OCI-LY3 (cell line): ENCODE results near the gene PGP.
A peak's percentile ranks its signal among the peaks of the same experiment; 100 is the strongest.

ENCODE experiments used
- H2AFZ ChIP-seq: fragments of 200-600, 300-600 bp; shearing (Covaris generic); 2 replicates; pipeline ENCODE4 v1.6.0; 2014; ENCODE audit warnings: antibody characterized with exemption, low read depth, low read length
- H3K27ac ChIP-seq: fragments of 200-600, 300-600 bp; sonication (generic); 2 replicates; pipeline ENCODE4 v1.5.1; 2014; ENCODE audit warnings: mild to moderate bottlenecking, low read length, moderate library complexity, mixed read lengths
- H3K27me3 ChIP-seq: fragments of 200-600, 300-600 bp; sonication (generic); 2 replicates; pipeline ENCODE4 v1.6.1; 2014; ENCODE audit warnings: low read depth, low read length, mixed read lengths
- H3K36me3 ChIP-seq: fragments of 200-600, 300-600 bp; sonication (generic); replicated peaks from 2 replicates; pipeline ENCODE3; 2014; ENCODE audit warnings: low read depth, low read length, mixed read lengths
- H3K4me1 ChIP-seq: fragments of 300-600, 200-600 bp; sonication (generic); 2 replicates; pipeline ENCODE4 v1.6.1; 2014; ENCODE audit warnings: low read length, mixed read lengths
- H3K4me2 ChIP-seq: fragments of 200-600, 300-600 bp; sonication (generic); 2 replicates; pipeline ENCODE4 v1.6.1; 2014; ENCODE audit warnings: low read length, mixed read lengths
- H3K4me3 ChIP-seq: fragments of 300-600, 200-600 bp; sonication (generic); 2 replicates; pipeline ENCODE4 v1.5.1; 2014; ENCODE audit warnings: antibody characterized with exemption, mild to moderate bottlenecking, low read length, moderate library complexity
- H3K79me2 ChIP-seq: fragments of 300-600, 200-600 bp; shearing (Covaris generic); 2 replicates; pipeline ENCODE4 v1.6.1; 2014; ENCODE audit warnings: mild to moderate bottlenecking, low read length, mixed read lengths
- H3K9ac ChIP-seq: fragments of 300-600, 200-600 bp; shearing (Covaris generic); 2 replicates; pipeline ENCODE4 v1.6.0; 2014; ENCODE audit warnings: mild to moderate bottlenecking, low read length, moderate library complexity
- H3K9me3 ChIP-seq: fragments of 200-600, 300-600 bp; shearing (Covaris generic); 2 replicates; pipeline ENCODE4 v1.6.1; 2014; ENCODE audit warnings: low read length, mixed read lengths; ENCODE audit not compliant: insufficient read depth
- H4K20me1 ChIP-seq: fragments of 200-600, 300-600 bp; sonication (generic); 2 replicates; pipeline ENCODE4 v1.6.1; 2016; ENCODE audit warnings: low read length, mixed read lengths; ENCODE audit not compliant: insufficient read depth
- EZH2phosphoT487 ChIP-seq: fragments of 200-600 bp; shearing (Covaris generic); IDR thresholded peaks from 2 replicates; pipeline ENCODE4 v1.6.1; 2018; ENCODE audit warnings: antibody characterized with exemption, mixed run types, low read depth
- TF ChIP-seq, protein P1 (sequence below): fragments of 200-600, 300-600 bp; sonication (generic); IDR thresholded peaks from 2 replicates; pipeline ENCODE4 v1.5.1; 2014; ENCODE audit warnings: antibody characterized with exemption, low read length, low read depth

PGP gene

DNA sequence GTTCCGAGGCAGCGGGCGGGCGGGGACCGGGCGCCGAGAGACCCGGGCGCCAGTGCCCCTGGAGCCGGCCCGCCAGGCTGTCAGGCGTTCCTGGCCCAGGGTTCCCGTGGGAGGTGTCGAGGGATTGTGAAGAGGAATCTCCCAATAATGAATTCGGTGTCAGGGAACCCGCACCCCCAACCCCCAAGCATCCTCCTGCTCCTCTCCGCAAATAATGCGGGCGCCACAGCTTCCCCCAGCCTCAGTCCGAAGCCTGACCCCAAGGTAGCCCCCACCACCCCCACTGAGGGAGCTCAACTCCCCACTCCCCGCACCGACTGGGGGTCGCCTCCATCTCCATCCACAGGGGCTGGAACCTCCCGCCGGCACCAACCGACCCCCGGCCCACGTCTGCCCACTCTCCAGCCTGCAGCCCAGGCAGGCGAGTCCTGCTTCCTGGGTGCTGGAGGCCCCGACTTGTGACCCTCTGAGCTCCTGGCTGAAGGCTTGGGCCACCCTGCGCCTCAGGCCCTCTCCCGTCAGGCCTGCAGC lies 17.6 kb downstream of the PGP start:
- no peak for TF ChIP-seq EZH2phosphoT487
- TF ChIP-seq, protein P1, sequence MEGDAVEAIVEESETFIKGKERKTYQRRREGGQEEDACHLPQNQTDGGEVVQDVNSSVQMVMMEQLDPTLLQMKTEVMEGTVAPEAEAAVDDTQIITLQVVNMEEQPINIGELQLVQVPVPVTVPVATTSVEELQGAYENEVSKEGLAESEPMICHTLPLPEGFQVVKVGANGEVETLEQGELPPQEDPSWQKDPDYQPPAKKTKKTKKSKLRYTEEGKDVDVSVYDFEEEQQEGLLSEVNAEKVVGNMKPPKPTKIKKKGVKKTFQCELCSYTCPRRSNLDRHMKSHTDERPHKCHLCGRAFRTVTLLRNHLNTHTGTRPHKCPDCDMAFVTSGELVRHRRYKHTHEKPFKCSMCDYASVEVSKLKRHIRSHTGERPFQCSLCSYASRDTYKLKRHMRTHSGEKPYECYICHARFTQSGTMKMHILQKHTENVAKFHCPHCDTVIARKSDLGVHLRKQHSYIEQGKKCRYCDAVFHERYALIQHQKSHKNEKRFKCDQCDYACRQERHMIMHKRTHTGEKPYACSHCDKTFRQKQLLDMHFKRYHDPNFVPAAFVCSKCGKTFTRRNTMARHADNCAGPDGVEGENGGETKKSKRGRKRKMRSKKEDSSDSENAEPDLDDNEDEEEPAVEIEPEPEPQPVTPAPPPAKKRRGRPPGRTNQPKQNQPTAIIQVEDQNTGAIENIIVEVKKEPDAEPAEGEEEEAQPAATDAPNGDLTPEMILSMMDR = no peak
- Histone ChIP-seq H3K4me2 (no peak overlapping the region), H3K36me3 (no peaks in the 10 kb centered on the region), H4K20me1 (no peaks in the 10 kb centered on the region), H3K4me3 (no peak overlapping the region), H3K4me1 (peaks cover 5% of the 10 kb centered on the region; the same call in 1 of the 2 replicates), H2AFZ (no peak overlapping the region), H3K9me3 (no peaks in the 10 kb centered on the region), H3K79me2 (no peaks in the 10 kb centered on the region), H3K27ac (no peak overlapping the region), H3K9ac (no peak overlapping the region), H3K27me3 (peaks cover 48% of the 10 kb centered on the region)

DNA sequence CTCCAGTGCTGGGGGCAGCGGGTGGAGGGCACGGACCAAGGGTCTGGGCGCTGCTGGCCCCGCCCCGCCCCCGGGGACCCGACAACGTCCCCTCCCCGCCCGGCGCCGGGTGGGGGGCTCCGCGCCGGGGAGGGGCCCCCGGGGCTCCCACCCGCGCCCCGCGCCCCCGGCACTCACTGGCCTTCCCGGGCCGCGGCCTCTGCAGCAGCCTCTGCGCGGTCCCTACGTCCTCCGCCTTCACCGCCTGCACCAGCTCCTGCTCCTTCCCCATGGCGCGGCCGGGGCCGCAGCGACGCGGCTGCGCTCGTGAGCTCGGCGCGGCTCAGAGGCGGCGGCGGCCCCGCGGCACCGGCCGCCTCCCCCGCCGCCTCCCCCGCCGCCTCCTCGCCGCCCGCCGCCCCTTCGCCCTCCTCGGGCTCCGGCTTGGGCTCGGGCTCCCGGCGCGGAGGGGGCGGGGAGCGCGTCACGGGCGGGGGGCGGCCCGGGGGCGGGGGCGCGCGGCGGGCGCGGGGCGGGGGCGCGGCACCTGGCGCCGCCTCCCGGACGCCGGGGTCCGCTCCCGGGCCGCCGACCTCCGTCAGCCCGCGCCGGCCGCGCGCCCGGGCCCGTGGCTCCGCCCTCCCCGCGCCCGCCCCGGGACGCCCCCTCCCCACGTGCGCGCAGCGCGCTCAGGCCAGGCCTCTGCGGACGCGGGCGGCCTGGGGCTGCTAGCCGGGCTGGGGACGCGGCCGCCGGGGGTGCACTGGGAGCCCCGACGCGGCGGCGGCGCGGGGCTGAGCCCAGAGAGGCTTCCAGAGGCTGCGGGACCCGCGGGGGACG lies 18.3 kb downstream of the PGP start, which contains the start of gene CASKIN1:
Gene CASKIN1, minus strand, starts transcription at position 444 of the 819 bp plus-strand sequence. Its CDS starts 173 bp downstream, at position 271.
- H3K36me3 ChIP-seq = no peaks in the 10 kb centered on the region
- H4K20me1 ChIP-seq = no peaks in the 10 kb centered on the region
- peaks cover 5% of the 10 kb centered on the region; the same call in 1 of the 2 replicates for H3K4me1 ChIP-seq
- H3K4me2 ChIP-seq = peak within 1 kb of the TSS; percentile 64
- 0 out of 2 replicates have a peak within 1 kb of the TSS, but pooled peaks have one; percentile 18 for H3K9ac ChIP-seq
- H3K9me3 ChIP-seq = no peaks in the 10 kb centered on the region
- peak within 1 kb of the TSS; percentile 68 for H3K4me3 ChIP-seq
- H3K27me3 ChIP-seq = peaks cover 48% of the 10 kb centered on the region
- no peaks in the 10 kb centered on the region for H3K79me2 ChIP-seq
- TF ChIP-seq, protein P1 = no peak
- no peak for TF ChIP-seq EZH2phosphoT487
- H2AFZ ChIP-seq = no peak within 1 kb of the TSS
- H3K27ac ChIP-seq = no peak within 1 kb of the TSS

DNA sequence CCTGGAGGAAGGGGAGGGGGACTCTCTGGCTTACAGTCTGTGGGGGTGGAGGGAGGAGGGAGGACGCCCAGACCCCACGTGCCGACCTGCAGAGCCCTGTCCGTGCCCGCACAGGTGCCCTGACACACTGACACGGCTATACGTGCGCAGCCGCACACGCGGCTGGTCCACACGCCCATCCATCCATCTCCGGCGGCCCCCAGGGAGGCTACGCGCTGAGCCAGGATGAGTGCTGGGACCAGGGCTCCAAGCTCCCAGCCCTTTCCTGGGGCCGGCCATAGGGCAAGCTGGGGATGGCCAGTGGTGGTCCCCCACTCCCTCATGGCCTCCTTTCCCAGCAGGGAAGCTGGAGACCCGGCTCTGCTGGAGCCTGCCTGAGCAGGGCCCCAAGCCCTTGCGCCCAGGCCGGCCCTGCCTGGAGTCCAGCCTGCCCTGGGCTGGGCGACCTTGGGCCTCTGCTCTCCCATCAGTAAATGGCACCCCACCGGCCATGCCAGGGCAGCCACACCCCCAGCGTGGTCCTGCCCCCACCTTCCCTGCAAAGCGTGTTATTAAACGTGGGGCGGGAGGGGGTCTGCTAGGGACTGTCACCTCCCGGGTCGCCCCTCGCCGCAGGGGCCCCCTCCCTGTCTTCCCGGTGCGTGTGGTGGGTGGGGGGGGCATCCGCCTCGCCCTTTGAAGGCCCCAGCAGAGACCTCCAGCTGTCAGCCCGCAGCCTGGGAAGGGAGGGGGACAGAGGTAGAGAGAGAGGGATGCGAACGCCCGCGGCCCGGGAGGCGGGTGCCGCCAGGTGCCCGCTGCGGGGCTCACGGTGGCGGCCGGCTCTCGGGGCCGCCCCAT lies 19.1 kb downstream of the PGP start:
- Histone ChIP-seq H3K9me3 (no peaks in the 10 kb centered on the region), H3K27ac (no peak overlapping the region), H3K36me3 (no peaks in the 10 kb centered on the region), H3K27me3 (peaks cover 48% of the 10 kb centered on the region), H3K4me3 (peak overlapping the region; percentile 68), H3K4me1 (peaks cover 5% of the 10 kb centered on the region; the same call in 1 of the 2 replicates), H3K9ac (0 out of 2 replicates have a peak overlapping the region, but pooled peaks have one; percentile 18), H2AFZ (no peak overlapping the region), H3K79me2 (no peaks in the 10 kb centered on the region), H3K4me2 (peak overlapping the region; percentile 64), H4K20me1 (no peaks in the 10 kb centered on the region)
- no peak for TF ChIP-seq EZH2phosphoT487
- TF ChIP-seq, protein P1 = no peak
